Measurements from ENCODE around the gene ESR2.

- no peak for TF ChIP-seq POLR2AphosphoS5 (IDR thresholded peaks at IDR 0.05; ENCODE audit: low read depth, low read length)
- no peak for TF ChIP-seq POLR2A (IDR thresholded peaks at IDR 0.05; ENCODE audit: low read depth, low read length)
These were observed 233.5 kb downstream of the ESR2 start for GRCh38 chr14:64060648-64061096.

Measured in GM12891 (cell line).